ENCODE data around the gene PTGDR2.

PTGDR2 gene

GRCh38 chr11:60874421-60875365 lies 18.9 kb upstream of the PTGDR2 start:
- DNase-seq (ENCODE audit: low read depth) = no peak

- DNase-seq (ENCODE audit: low read depth) = no peak
These were observed 17.8 kb upstream of the PTGDR2 start for GRCh38 chr11:60873533-60873932.

DNA sequence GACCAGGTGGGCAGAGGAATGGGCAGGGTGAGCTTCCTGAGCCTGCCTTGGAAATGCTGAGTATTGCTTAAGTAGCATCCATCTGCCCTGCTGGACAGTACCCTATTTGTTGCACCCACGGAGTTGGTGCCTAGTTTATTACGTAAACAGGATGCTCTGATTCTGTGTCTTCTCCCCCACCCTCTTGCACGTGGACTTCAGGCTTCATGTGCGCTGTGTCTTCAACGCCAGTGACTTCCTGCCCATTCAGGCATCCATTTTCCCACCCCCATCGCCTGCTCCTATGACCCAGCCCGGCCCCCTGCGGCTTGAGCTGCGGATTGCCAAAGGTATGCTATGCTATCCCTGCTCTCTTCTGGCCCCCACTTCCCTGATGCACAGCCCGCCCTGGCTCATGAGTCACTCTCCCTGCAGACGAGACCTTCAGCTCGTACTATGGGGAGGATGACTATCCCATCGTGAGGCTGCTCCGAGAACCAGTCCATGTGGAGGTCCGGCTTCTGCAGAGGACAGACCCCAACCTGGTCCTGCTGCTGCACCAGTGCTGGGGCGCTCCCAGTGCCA lies 17.3 kb upstream of the PTGDR2 start:
- DNase-seq (ENCODE audit: low read depth) = peak; percentile 86

DNA sequence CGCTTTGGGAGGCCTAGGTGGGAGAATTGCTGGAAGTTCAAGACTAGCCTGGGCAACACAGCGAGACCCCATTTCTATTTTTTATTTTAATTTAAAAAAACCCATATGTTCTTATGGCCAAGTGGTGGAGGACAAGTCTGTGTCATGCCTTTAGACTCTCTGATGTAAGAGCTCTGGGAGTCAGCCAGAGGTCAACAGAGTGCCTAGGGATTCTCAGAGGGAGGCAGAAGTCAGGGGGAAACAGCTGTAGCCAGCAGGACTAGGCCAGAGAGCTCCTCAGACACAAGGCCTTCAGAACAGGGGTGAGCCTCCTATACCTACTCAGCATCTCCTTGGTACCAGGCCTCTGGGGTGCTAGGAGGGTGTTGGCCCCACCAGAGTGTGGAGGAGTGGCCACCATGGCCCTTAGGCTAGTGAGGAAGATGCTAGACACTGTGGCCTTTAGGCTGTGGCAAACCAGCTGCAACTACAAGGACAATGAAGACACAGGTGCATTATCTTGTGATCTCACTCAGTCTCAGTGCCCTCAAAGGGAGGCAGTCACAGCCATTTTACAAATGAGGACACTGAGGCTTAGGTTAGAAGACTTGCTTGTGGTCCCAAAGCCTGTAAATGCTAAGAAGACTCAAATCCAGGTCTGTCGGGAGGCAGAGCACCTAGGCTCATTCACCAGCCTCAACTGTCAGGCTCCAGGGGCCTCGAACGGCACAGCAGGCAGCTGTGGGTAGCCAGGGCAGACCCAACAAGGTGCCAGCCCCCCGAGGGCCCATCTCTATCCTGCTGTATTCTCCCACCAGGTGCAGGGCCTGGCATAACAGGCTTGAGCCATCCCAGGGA lies 16.6 kb upstream of the PTGDR2 start:
- DNase-seq (ENCODE audit: low read depth) = peak; percentile 54

DNA sequence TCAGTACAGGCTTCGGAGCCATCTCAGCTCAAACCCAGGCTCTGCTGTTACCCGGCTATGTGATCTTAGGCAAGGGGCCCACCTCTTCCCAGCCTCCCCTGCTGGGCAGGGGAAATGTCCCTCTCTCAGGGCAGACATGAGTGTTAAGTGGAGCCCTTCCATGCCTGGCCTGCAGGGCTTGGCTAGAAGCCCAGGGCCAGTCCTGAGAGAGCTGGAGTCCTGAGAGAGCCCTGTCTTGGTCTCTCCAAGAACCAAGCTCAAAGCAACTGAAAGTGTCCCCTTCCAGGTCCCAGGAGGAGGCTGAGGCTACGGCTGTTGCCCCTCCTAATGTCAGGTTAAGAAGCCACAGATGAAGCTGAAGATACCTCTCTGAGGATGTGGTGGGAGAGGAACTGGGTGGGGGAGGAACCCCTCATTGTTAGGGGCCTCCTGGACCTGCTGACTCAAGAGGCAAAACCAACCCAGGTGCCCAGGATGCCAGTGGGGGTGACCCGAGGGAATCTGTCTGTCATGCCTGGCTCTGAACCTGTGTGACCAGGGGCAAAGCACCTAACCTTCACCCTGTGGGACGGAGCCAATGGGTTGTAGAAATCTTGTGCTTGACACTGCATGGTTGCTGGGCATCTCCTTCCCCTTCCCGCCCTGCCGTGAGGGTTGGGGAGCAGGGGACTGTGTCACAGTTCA lies 15.8 kb upstream of the PTGDR2 start:
- no peak for DNase-seq (ENCODE audit: low read depth)

DNA sequence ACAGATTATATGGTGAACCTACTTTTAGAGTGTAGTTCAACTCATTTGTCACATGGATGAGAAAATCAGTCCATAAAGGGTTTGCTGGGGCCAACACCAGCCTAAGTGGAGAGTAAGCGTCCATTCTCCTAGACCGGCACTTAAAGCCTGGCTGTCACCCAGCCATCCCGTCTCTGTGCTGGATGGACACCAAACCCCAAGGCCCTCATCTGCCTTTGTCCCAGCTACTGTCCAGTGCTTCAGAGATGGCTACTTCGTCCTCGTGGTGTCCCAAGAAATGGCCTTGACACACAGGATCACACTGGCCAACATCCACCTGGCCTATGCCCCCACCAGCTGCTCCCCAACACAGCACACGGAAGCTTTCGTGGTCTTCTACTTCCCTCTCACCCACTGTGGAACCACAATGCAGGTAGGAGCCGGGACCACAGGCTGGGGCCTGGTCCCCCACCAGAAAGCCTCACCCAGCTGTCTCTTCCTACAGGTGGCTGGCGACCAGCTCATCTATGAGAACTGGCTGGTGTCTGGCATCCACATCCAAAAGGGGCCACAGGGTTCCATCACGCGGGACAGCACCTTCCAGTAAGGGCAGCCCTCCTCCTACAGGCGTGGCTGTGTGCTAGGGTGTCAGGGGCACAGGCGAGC lies 15.1 kb upstream of the PTGDR2 start:
- DNase-seq (ENCODE audit: low read depth) = no peak

DNA sequence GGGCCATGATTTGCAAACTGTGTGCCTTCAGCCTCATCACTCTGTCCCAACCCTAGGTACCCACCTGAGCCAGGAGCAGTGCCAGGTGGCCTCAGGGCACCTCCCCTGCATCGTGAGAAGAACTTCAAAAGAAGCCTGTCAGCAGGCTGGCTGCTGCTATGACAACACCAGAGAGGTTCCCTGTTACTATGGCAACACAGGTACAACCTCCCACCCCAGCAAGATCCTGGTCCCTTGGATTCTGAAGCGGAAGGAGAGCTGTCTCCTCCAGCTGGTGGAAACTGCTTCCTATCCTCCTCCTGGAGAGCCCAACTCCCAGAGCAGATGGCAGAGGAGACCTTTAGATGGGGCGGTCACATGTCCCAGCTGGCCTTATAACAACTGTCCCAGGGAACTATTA lies 14.5 kb upstream of the PTGDR2 start:
- DNase-seq (ENCODE audit: low read depth) = no peak

DNA sequence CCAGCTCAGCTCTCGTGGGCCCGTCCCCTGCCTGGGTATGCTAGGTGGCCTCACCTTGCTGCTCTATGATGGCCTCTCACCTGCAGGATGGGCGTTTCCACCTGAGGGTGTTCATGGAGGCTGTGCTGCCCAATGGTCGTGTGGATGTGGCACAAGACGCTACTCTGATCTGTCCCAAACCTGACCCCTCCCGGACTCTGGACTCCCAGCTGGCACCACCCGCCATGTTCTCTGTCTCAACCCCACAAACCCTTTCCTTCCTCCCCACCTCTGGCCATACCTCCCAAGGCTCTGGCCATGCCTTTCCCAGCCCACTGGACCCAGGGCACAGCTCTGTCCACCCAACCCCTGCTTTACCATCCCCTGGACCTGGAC lies 13.7 kb upstream of the PTGDR2 start:
- DNase-seq (ENCODE audit: low read depth) = no peak

GRCh38 chr11:60868682-60869450 lies 13.1 kb upstream of the PTGDR2 start:
- no peak for DNase-seq (ENCODE audit: low read depth)

- no peak for DNase-seq (ENCODE audit: low read depth)
These were observed 12.3 kb upstream of the PTGDR2 start for GRCh38 chr11:60867871-60868681.

- DNase-seq (ENCODE audit: low read depth) = no peak
These were observed 11.4 kb upstream of the PTGDR2 start, which contains the start of gene ZP1 for GRCh38 chr11:60866911-60867870. TSS of gene ZP1 (plus strand) at chr11:60867542. CDS start at chr11:60867562, 20 bp downstream.

GRCh38 chr11:60864856-60865513 lies 9.2 kb upstream of the PTGDR2 start:
- no peak for DNase-seq (ENCODE audit: low read depth)

DNA sequence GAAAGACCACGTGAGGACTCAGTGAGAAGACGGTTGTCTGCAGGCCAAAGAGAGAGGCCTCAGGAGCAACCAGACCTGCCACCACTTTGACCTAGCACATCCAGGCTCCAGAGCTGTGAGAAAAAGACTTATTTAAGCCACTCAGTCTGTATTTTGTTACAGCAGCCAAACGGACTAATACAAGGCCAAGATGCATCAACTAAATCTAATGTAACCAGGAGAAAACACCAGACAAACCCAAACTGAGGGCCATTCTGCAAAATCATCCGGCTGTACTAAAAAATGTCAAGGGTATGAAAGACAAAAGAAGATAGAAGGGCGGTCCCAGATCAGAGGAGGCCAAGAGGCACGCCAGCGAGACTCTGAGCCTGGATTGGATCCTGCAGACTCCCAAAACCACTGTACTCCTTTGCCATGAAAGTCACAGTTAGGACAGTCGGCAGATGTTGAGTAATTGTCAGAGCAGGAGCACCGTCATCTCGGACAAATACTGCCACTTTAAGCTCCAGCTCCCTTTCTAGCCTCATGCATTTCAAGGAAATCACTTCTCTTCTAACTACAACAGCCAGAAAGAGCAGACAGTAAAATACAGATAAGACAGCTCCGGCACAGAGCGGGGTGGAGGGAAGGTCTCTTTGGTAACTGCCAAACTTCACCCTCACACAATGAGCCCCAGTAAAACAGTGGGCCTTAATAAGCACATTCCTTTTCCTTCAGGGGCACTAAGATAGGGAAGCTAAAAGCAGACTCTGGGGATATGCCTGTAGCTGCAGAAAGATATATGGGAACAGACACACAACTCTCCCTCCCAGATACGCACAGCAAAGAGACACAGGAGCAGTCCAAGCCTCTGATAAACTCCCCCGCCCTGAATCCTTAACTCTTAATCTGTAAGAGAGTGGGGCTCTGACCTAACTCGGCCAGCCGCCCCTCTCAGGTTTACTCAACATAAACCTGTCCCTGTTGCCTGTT lies 8.1 kb upstream of the PTGDR2 start:
- DNase-seq (ENCODE audit: low read depth) = no peak

GRCh38 chr11:60862171-60862570 lies 6.4 kb upstream of the PTGDR2 start:
- DNase-seq (ENCODE audit: low read depth) = no peak

- no peak for DNase-seq (ENCODE audit: low read depth)
These were observed 5.2 kb upstream of the PTGDR2 start for GRCh38 chr11:60860943-60861342.

- DNase-seq (ENCODE audit: low read depth) = no peak
These were observed 4.0 kb upstream of the PTGDR2 start for GRCh38 chr11:60859616-60860250.
